ENCODE measurements around the gene TJP2.

Gene TJP2

GRCh38 chr9:69308206-69308931 lies 134.3 kb downstream of the TJP2 start:
- CTCF ChIA-PET, result interaction anchor here (1.4 kb wide), 1 partner anchor 23 kb away, joined by 3 read pairs; no protein-coding TSS in a partner anchor
- POLR2A ChIA-PET, result interaction anchor here (0.5 kb wide), 1 partner anchor 29 kb away, joined by 10 read pairs; no protein-coding TSS in a partner anchor
- DNase-seq (ENCODE audit: extremely low spot score), result no peak
- TF ChIP-seq CTCF (IDR thresholded peaks at IDR 0.05; ENCODE audit: control extremely low read depth, extremely low read depth, low read depth, missing control alignments), result no peak

DNA sequence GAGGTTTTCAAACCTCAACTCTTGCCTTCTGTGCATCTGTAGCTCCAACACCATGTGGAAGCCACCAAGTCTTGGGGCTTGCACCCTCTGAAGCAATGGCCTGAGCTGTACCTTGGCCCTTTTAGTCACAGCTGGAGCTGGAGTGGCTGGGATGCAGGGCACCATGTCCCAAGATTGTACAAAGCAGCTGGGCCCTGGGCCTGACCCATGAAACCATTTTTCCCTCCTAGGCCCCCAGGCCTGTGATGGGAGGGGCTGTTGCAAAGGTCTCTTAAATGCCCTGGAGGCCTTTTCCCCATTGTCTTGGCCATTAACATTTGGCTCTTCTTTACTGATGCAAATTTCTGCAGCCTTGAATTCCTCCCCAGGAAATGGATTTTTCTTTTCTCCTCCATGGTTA lies 139.1 kb downstream of the TJP2 start:
- POLR2A ChIA-PET, result no interaction called here
- no peak for TF ChIP-seq CTCF (IDR thresholded peaks at IDR 0.05; ENCODE audit: control extremely low read depth, extremely low read depth, low read depth, missing control alignments)
- no peak for DNase-seq (ENCODE audit: extremely low spot score)
- CTCF ChIA-PET, result no interaction called here

- no peak for DNase-seq (ENCODE audit: extremely low spot score)
- TF ChIP-seq CTCF (IDR thresholded peaks at IDR 0.05; ENCODE audit: control extremely low read depth, extremely low read depth, low read depth, missing control alignments), result no peak
- CTCF ChIA-PET, result no interaction called here
- POLR2A ChIA-PET, result no interaction called here
Observed at GRCh38 chr9:69314547-69314946, 140.5 kb downstream of the TJP2 start.

DNA sequence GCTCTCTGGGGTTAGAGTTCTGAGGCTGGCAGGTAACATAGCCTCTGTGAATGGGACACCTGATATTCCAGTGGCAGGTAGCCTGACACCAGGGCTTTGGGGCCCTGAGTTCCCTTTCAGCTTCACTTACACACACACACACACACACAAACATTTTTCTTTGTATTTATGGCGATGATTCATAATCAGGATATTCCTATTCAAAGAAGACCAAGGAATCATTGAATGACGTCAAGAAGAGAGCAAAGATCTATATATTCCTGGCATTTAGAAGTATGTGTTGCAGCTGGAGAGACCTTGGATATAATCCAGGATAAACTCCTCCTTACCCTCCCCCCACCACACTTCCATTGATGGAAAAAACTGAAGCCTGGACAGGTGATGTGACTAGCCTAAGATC lies 143.0 kb downstream of the TJP2 start:
- DNase-seq (ENCODE audit: extremely low spot score), result no peak
- CTCF ChIA-PET, result interaction anchor here (0.8 kb wide), 1 partner anchor 19 kb away, joined by 3 read pairs; no protein-coding TSS in a partner anchor
- POLR2A ChIA-PET, result no interaction called here
- no peak for TF ChIP-seq CTCF (IDR thresholded peaks at IDR 0.05; ENCODE audit: control extremely low read depth, extremely low read depth, low read depth, missing control alignments)

GRCh38 chr9:69317894-69318293 lies 143.8 kb downstream of the TJP2 start:
- DNase-seq (ENCODE audit: extremely low spot score), result no peak
- CTCF ChIA-PET, result interaction anchor here (0.8 kb wide), 1 partner anchor 18 kb away, joined by 3 read pairs; no protein-coding TSS in a partner anchor
- POLR2A ChIA-PET, result no interaction called here
- no peak for TF ChIP-seq CTCF (IDR thresholded peaks at IDR 0.05; ENCODE audit: control extremely low read depth, extremely low read depth, low read depth, missing control alignments)

DNA sequence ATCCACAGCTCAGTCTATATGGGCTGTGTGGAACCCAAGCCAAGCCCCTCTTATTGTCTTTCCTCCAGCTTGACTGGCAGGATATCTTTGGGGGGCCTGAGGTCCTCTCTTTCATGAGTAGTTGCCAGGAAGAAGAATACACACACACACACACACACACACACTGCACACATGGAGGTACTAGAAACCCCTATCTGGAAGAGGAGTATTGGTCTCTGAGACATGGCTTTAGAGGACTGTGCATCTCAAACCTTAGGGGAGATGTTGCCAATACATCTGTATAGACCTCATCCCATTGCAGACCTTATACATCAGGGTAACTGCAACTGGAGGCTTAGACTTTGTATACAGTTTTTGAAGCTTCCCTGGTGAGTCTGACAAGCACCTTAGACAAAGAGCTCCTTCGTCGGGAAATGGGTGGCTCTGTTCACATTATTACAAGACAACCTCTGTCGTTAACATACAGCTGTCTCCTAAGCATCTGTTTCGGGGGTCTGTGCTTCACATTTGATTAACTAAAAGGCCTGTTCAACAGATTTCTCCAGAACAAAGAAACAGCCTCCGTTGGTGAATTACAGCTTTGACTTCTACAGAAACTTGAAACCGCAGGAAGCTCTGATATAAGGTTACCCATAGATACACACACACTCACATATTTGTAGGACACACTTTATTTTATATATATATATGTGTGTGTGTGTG lies 145.4 kb downstream of the TJP2 start:
- no peak for TF ChIP-seq CTCF (IDR thresholded peaks at IDR 0.05; ENCODE audit: control extremely low read depth, extremely low read depth, low read depth, missing control alignments)
- DNase-seq (ENCODE audit: extremely low spot score), result no peak
- ChIA-PET CTCF (interaction anchor here (1.2 to 2.6 kb wide), 2 partner anchors 9 to 12 kb away, joined by 5 to 10 read pairs; no protein-coding TSS in a partner anchor), POLR2A (no interaction called here)

Measured in GM10248 (cell line).